GM12878 (cell line): Measurements from ENCODE around the gene NCF2. TPM values are rescaled to one million over a fixed set of nuclear protein-coding genes. Genes with fewer than 3 reads are reported as not detected.

Experiments used
- ATAC-seq: fragments of 200-7000 bp; cut with Tn5 transposase; 3 replicates; pipeline ENCODE4 v1.9.1; 2020; ENCODE audit warnings: mild to moderate bottlenecking, moderate library complexity
- BruUV-seq: library from RNA; stranded (reverse); fragments of 400-500 nt; replicated peaks from 2 replicates; lab custom pipeline; 2021; lab: Mats Ljungman, UMichigan
- CTCF ChIA-PET: fragments of 300-600 bp; sonication (Branson Sonifier 250); formaldehyde crosslinking; extraction: SDS; loops from one replicate; lab custom pipeline; 2021; ENCODE audit warnings: inconsistent platforms; lab: Yijun Ruan, JAX
- POLR2A ChIA-PET: fragments of 350-600 bp; formaldehyde crosslinking; extraction: SDS; loops from one replicate; lab custom pipeline; 2021; ENCODE audit warnings: inconsistent platforms; lab: Charles Lee
- RAD21 ChIA-PET: fragments of 300-600 bp; sonication (Branson Sonifier 250); formaldehyde crosslinking; loops from one replicate; lab custom pipeline; 2023; ENCODE audit warnings: antibody characterized with exemption; ENCODE audit not compliant: unreplicated experiment; lab: Charles Lee
- SMC1A ChIA-PET: fragments of 300-600 bp; sonication (Branson Sonifier 250); formaldehyde crosslinking; loops from one replicate; lab custom pipeline; 2023; ENCODE audit not compliant: unreplicated experiment, uncharacterized antibody; lab: Charles Lee
- DNase-seq: peaks from one replicate; pipeline ENCODE4 v3.0.0-alpha.2; 2011; ENCODE audit warnings: low read depth, low spot score
- FAIRE-seq: peaks from 3 replicates; lab custom pipeline; 2011; peaks lifted over from hg19 to GRCh38; lab: Jason Lieb, UNC
- H2AFZ ChIP-seq: 2 replicates; pipeline ENCODE4 v1.6.0; 2011; ENCODE audit warnings: low read depth, low read length, control low read depth; ENCODE audit not compliant: control insufficient read depth
- H3K27ac ChIP-seq: 2 replicates; pipeline ENCODE4 v1.5.1; 2011; ENCODE audit warnings: control low read depth; ENCODE audit not compliant: control insufficient read depth, insufficient read depth
- H3K27me3 ChIP-seq, 2 experiments: replicated peaks in 1 of 2; 2 replicates each; pipeline versions ENCODE4 v1.6.0 to v1.6.1; 2011; ENCODE audit warnings: low read length in 1 of 2; ENCODE audit not compliant: control insufficient read depth in 2 of 2, insufficient read depth in 2 of 2
- H3K36me3 ChIP-seq, 2 experiments: 2 replicates each; pipeline ENCODE4 v1.5.1; 2011; ENCODE audit warnings: low read length in 1 of 2; ENCODE audit not compliant: control insufficient read depth in 2 of 2, insufficient read depth in 2 of 2
- H3K4me1 ChIP-seq: 2 replicates; pipeline ENCODE4 v1.6.1; 2011; ENCODE audit warnings: mild to moderate bottlenecking, low read length, moderate library complexity, mixed read lengths; ENCODE audit not compliant: control insufficient read depth, insufficient read depth
- H3K4me2 ChIP-seq: 2 replicates; pipeline ENCODE4 v1.6.0; 2011; ENCODE audit warnings: control low read depth; ENCODE audit not compliant: control insufficient read depth, insufficient read depth
- H3K4me3 ChIP-seq: fragments of 200-600 bp; sonication (generic); 2 replicates; pipeline ENCODE4 v1.5.1; 2016
- H3K79me2 ChIP-seq: 2 replicates; pipeline ENCODE4 v1.6.0; 2011; ENCODE audit warnings: low read length; ENCODE audit not compliant: control insufficient read depth, insufficient read depth
- H3K9ac ChIP-seq: 2 replicates; pipeline ENCODE4 v1.8.0; 2011; ENCODE audit warnings: low read length, control low read depth, mixed read lengths; ENCODE audit not compliant: control insufficient read depth, insufficient read depth
- H3K9me3 ChIP-seq: replicated peaks from 3 replicates; pipeline ENCODE4 v1.5.1; 2011; ENCODE audit warnings: mild to moderate bottlenecking, low read length; ENCODE audit not compliant: control insufficient read depth, insufficient read depth
- H4K20me1 ChIP-seq: 2 replicates; pipeline ENCODE4 v1.6.0; 2011; ENCODE audit not compliant: control insufficient read depth, insufficient read depth
- CHD2 ChIP-seq: IDR thresholded peaks from 2 replicates; pipeline ENCODE4 v1.6.1; 2011; ENCODE audit warnings: low read depth, low read length, improper control_type of control experiment, borderline replicate concordance
- IKZF1 ChIP-seq: fragments of 450-650 bp; conservative IDR thresholded peaks from 2 replicates; pipeline ENCODE4 v1.6.1; 2017; ENCODE audit warnings: antibody characterized with exemption, mild to moderate bottlenecking
- JUNB ChIP-seq: IDR thresholded peaks from 2 replicates; pipeline ENCODE4 v1.6.1; 2016; ENCODE audit warnings: antibody characterized with exemption, mild to moderate bottlenecking
- JUND ChIP-seq: IDR thresholded peaks from 2 replicates; pipeline ENCODE4 v1.6.1; 2012; ENCODE audit warnings: low read depth, mild to moderate bottlenecking, low read length, improper control_type of control experiment, moderate library complexity
- NFYA ChIP-seq: IDR thresholded peaks from 2 replicates; pipeline ENCODE4 v1.6.1; 2011; ENCODE audit warnings: low read depth, mild to moderate bottlenecking, low read length, improper control_type of control experiment, borderline replicate concordance
- SRF ChIP-seq, 2 experiments: IDR thresholded peaks; 2 replicates each; pipeline ENCODE4 v1.6.1; 2011; ENCODE audit warnings: low read depth in 2 of 2, low read length in 2 of 2, mild to moderate bottlenecking in 1 of 2, moderate library complexity in 1 of 2
- TCF7 ChIP-seq: IDR thresholded peaks from 2 replicates; pipeline ENCODE4 v1.6.1; 2014; ENCODE audit warnings: antibody characterized with exemption, borderline replicate concordance
- YBX1 ChIP-seq: fragments of 450-650 bp; IDR thresholded peaks from 2 replicates; pipeline ENCODE4 v1.6.1; 2016; ENCODE audit warnings: antibody characterized with exemption
- ZNF24 ChIP-seq: fragments of 450-650 bp; IDR thresholded peaks from 2 replicates; pipeline ENCODE4 v1.6.1; 2017; ENCODE audit warnings: antibody characterized with exemption, mild to moderate bottlenecking
- WGBS: methylation state at CpG from one replicate; pipeline ENCODE4 v1.1.6; 2016; ENCODE audit warnings: low lambda C conversion rate; ENCODE audit not compliant: insufficient replicate concordance, insufficient coverage; ENCODE audit errors: missing lambda C conversion rate; 5-methylcytosine and 5-hydroxymethylcytosine counted together
- in situ Hi-C: fragments of 300-500 bp; cut with MboI; formaldehyde crosslinking; loops from 9 replicates; pipeline ENCODE4 v1.14.3; 2018; ENCODE audit warnings: mixed read lengths
- intact Hi-C: fragments of 100-400 bp; cut with micrococcal nuclease; formaldehyde crosslinking; loops from one replicate; pipeline ENCODE4 v1.14.2; 2022; ENCODE audit not compliant: unreplicated experiment
- polyA plus RNA-seq, 11 experiments: library from polyadenylated mRNA; depleted of rRNA in 4 of 11; unstranded in 6 of 11; stranded (reverse) in 5 of 11; fragments of >200 nt; fragmentation: Nextera tagmentation in 4 of 11; fragmentation: Illumina TruSeq in 1 of 11; extraction: Ambion mirVana in 4 of 11; extraction: Trizol in 1 of 11; gene quantifications; 1 replicate in 1 of 11; 2 replicates in 10 of 11; pipeline versions ENCODE4 v1.2.1 to v1.2.3, GENCODE V29; 2011 to 2016; ENCODE audit warnings: inconsistent platforms in 2 of 11, missing spikeins in 2 of 11, low read depth in 1 of 11
- total RNA-seq, 4 experiments: library from RNA; depleted of rRNA in 3 of 4; stranded (reverse); fragments of >200 nt in 3 of 4; fragmentation: Illumina TruSeq in 1 of 4; extraction: Trizol in 1 of 4; gene quantifications; 2 replicates each; pipeline versions ENCODE4 v1.2.1 to v1.2.3, GENCODE V29; 2013 to 2021
- TF ChIP-seq, protein P1 (sequence below), 3 experiments: IDR thresholded peaks in 2 of 3; conservative IDR thresholded peaks in 1 of 3; 2 replicates each; pipeline ENCODE4 v1.5.1; 2011; ENCODE audit warnings: low read depth in 3 of 3, low read length in 3 of 3, mild to moderate bottlenecking in 3 of 3, control low read depth in 2 of 3, moderate library complexity in 2 of 3, inconsistent platforms in 1 of 3, mixed read lengths in 1 of 3; ENCODE audit not compliant: control insufficient read depth in 2 of 3, insufficient read depth in 1 of 3; ENCODE audit errors: extremely low read depth in 1 of 3
- TF ChIP-seq, protein P2 (sequence below): fragments of 450-650 bp; IDR thresholded peaks from 2 replicates; pipeline ENCODE4 v1.6.1; 2017; ENCODE audit warnings: mild to moderate bottlenecking, moderate library complexity
- TF ChIP-seq, protein P3 (sequence below): fragments of 450-650 bp; IDR thresholded peaks from 2 replicates; pipeline ENCODE4 v1.6.1; 2017; ENCODE audit warnings: low read depth, mild to moderate bottlenecking, moderate library complexity

The NCF2 gene
- total and polyA plus RNA-seq, 10 of the 15 experiments (the other 5 are each of a cell fraction or from before 2014, with no cell fraction given): 31.4 to 256 (median 77.1) TPM

DNA sequence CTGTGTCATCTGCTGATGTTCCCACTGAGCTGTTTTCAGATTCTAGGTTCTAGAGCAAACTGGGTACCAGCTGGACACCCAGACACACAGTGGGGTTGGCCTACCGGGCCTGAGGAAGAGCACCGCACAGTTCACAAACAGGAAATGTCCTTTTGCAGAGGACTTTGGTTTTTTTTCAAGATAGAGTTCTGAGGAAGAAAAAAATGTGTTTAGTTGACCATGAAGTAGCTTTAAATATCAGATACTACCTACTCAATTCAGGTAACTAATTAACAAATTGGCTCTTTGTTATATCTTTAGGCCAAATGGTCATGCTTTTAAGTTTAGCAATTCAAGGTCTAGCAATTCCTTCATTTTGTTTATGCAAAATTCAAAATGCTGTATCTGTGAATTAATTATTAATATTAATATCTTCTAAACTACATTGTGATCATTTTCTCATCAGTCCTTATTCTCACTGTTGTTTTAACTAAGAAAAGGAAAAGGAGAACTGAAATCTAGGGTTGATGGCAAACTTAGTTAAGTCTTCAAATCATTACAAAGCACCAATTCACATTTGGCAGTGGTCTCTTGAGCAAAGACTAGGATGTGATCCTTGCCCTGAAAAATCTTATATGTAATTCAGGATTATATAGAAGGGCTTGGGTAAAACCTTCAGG is 17.2 kb upstream of the NCF2 start (continued):
- TF ChIP-seq SRF (IDR thresholded peaks at IDR 0.05; ENCODE audit: low read depth in 2 of 2, low read length in 2 of 2) (peak; percentile 26 to 73; a peak in 2 of 4 replicates), ZNF24 (no peak), IKZF1 (peak; percentile 63; the same call in 1 of the 2 replicates)
- TF ChIP-seq, protein P1, sequence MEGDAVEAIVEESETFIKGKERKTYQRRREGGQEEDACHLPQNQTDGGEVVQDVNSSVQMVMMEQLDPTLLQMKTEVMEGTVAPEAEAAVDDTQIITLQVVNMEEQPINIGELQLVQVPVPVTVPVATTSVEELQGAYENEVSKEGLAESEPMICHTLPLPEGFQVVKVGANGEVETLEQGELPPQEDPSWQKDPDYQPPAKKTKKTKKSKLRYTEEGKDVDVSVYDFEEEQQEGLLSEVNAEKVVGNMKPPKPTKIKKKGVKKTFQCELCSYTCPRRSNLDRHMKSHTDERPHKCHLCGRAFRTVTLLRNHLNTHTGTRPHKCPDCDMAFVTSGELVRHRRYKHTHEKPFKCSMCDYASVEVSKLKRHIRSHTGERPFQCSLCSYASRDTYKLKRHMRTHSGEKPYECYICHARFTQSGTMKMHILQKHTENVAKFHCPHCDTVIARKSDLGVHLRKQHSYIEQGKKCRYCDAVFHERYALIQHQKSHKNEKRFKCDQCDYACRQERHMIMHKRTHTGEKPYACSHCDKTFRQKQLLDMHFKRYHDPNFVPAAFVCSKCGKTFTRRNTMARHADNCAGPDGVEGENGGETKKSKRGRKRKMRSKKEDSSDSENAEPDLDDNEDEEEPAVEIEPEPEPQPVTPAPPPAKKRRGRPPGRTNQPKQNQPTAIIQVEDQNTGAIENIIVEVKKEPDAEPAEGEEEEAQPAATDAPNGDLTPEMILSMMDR (IDR thresholded peaks at IDR 0.05 in 2 of 3, conservative IDR thresholded peaks at IDR 0.05 in 1 of 3; ENCODE audit: control insufficient read depth in 2 of 3, extremely low read depth in 1 of 3, insufficient read depth in 1 of 3, low read depth in 3 of 3, low read length in 3 of 3): no peak

DNA sequence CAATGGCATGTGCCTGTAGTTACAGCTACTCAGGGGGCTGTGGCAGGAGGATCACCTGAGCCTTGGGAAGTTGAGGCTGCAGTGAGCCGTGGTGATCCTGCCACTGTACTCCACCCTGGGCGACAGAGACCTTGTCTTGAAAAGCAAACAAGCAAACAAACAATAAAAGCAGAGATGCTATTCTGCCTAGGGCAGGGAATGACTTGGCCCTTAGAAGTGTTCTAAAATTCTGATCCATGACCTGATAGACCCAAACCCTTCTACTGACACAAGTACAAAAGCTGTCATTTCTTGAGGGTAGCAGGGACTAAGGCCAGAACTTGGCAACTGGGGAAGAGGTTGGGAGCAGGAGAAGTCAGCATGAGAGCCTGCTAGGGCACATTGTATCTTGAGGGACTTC is 15.6 kb upstream of the NCF2 start:
- FAIRE-seq (no peak), ATAC-seq (no peak), DNase-seq (no peak)
- Histone ChIP-seq H2AFZ (no peak overlapping the region), H3K27ac (peak overlapping the region; percentile 64), H3K4me2 (no peak overlapping the region), H3K9me3 (no peaks in the 10 kb centered on the region), H3K27me3 (no peaks in the 10 kb centered on the region), H3K9ac (no peak overlapping the region), H3K4me1 (peaks cover 61% of the 10 kb centered on the region), H4K20me1 (no peaks in the 10 kb centered on the region), H3K79me2 (no peaks in the 10 kb centered on the region), H3K4me3 (no peak overlapping the region), H3K36me3 (no peaks in the 10 kb centered on the region)
- in situ Hi-C loops (no loop called here), intact Hi-C loops (loop anchor here (5.0 kb wide), 1 partner anchor 134 kb away; the partner anchor contains the start of gene SMG7)
- POLR2A ChIA-PET: interaction anchor here (0.6 to 9.4 kb wide), 6 partner anchors 14 to 142 kb away, joined by 3 to 199 read pairs (median 7); partner anchors contain the start of genes ARPC5 and NCF2
- WGBS: 80% methylated on average over 2 of the region's 2 CpGs
- TF ChIP-seq ZNF24: no peak
- TF ChIP-seq, protein P2, sequence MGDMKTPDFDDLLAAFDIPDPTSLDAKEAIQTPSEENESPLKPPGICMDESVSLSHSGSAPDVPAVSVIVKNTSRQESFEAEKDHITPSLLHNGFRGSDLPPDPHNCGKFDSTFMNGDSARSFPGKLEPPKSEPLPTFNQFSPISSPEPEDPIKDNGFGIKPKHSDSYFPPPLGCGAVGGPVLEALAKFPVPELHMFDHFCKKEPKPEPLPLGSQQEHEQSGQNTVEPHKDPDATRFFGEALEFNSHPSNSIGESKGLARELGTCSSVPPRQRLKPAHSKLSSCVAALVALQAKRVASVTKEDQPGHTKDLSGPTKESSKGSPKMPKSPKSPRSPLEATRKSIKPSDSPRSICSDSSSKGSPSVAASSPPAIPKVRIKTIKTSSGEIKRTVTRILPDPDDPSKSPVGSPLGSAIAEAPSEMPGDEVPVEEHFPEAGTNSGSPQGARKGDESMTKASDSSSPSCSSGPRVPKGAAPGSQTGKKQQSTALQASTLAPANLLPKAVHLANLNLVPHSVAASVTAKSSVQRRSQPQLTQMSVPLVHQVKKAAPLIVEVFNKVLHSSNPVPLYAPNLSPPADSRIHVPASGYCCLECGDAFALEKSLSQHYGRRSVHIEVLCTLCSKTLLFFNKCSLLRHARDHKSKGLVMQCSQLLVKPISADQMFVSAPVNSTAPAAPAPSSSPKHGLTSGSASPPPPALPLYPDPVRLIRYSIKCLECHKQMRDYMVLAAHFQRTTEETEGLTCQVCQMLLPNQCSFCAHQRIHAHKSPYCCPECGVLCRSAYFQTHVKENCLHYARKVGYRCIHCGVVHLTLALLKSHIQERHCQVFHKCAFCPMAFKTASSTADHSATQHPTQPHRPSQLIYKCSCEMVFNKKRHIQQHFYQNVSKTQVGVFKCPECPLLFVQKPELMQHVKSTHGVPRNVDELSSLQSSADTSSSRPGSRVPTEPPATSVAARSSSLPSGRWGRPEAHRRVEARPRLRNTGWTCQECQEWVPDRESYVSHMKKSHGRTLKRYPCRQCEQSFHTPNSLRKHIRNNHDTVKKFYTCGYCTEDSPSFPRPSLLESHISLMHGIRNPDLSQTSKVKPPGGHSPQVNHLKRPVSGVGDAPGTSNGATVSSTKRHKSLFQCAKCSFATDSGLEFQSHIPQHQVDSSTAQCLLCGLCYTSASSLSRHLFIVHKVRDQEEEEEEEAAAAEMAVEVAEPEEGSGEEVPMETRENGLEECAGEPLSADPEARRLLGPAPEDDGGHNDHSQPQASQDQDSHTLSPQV: no peak
- no peak for TF ChIP-seq JUND
- TF ChIP-seq TCF7: no peak
- TF ChIP-seq JUNB: no peak
- TF ChIP-seq, protein P3, sequence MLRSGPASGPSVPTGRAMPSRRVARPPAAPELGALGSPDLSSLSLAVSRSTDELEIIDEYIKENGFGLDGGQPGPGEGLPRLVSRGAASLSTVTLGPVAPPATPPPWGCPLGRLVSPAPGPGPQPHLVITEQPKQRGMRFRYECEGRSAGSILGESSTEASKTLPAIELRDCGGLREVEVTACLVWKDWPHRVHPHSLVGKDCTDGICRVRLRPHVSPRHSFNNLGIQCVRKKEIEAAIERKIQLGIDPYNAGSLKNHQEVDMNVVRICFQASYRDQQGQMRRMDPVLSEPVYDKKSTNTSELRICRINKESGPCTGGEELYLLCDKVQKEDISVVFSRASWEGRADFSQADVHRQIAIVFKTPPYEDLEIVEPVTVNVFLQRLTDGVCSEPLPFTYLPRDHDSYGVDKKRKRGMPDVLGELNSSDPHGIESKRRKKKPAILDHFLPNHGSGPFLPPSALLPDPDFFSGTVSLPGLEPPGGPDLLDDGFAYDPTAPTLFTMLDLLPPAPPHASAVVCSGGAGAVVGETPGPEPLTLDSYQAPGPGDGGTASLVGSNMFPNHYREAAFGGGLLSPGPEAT: no peak
- TF ChIP-seq NFYA: no peak
- no peak for TF ChIP-seq CHD2
- TF ChIP-seq YBX1: no peak
- CTCF ChIA-PET: interaction anchor here (0.8 to 9.8 kb wide), 9 partner anchors 9 to 310 kb away, joined by 3 to 152 read pairs (median 8); partner anchors contain the start of gene NCF2
- RAD21 ChIA-PET: interaction anchor here (1.5 to 8.5 kb wide), 11 partner anchors 12 to 535 kb away, joined by 4 to 188 read pairs (median 9); partner anchors contain the start of gene NCF2
- SMC1A ChIA-PET: interaction anchor here (0.6 to 12.6 kb wide), 16 partner anchors 8 to 310 kb away, joined by 3 to 363 read pairs (median 4); partner anchors contain the start of gene NCF2
- BruUV-seq: no TSS peak
